CD14-positive monocyte (primary cell): ENCODE results near the gene MEGF8. TPM values are rescaled to one million over a fixed set of nuclear protein-coding genes. Genes with fewer than 3 reads are reported as not detected.

Experiments used
- DNase-seq, 3 donors: peaks; one replicate each; pipeline ENCODE4 v3.0.0-alpha.2; 2011 to 2022
- H2AFZ ChIP-seq: 2 replicates; pipeline ENCODE4 v1.6.0; 2012; ENCODE audit warnings: mild to moderate bottlenecking, low read depth, low read length, inconsistent platforms; ENCODE audit not compliant: insufficient read depth, poor library complexity, severe bottlenecking
- H3K27ac ChIP-seq, 2 donors: 1 replicate in 1 of 2; 2 replicates in 1 of 2; pipeline ENCODE4 v1.5.1; 2012 to 2013; ENCODE audit warnings: low read length in 2 of 2, control low read depth in 1 of 2, inconsistent platforms in 1 of 2, low read depth in 1 of 2, mild to moderate bottlenecking in 1 of 2
- H3K27me3 ChIP-seq, 2 donors: one replicate each; pipeline versions ENCODE4 v1.6.0 to v1.6.1; 2011 to 2013; ENCODE audit warnings: low read length in 2 of 2; ENCODE audit not compliant: control insufficient read depth in 2 of 2, insufficient read depth in 2 of 2
- H3K36me3 ChIP-seq, 2 donors: replicated peaks in 1 of 2; 1 replicate in 1 of 2; 2 replicates in 1 of 2; pipeline versions ENCODE4 v1.5.1 to v1.6.1; 2012 to 2013; ENCODE audit warnings: low read length in 2 of 2, control low read depth in 1 of 2, inconsistent platforms in 1 of 2, mild to moderate bottlenecking in 1 of 2; ENCODE audit not compliant: insufficient read depth in 2 of 2, control insufficient read depth in 1 of 2
- H3K4me1 ChIP-seq, 2 donors: 1 replicate in 1 of 2; 2 replicates in 1 of 2; pipeline versions ENCODE4 v1.5.1 to v1.6.1; 2012 to 2013; ENCODE audit warnings: low read length in 2 of 2, control low read depth in 1 of 2, inconsistent platforms in 1 of 2, mild to moderate bottlenecking in 1 of 2, moderate library complexity in 1 of 2; ENCODE audit not compliant: insufficient read depth in 2 of 2, control insufficient read depth in 1 of 2
- H3K4me2 ChIP-seq: replicated peaks from 2 replicates; pipeline ENCODE3; 2012; ENCODE audit warnings: low read length, moderate library complexity, mild to moderate bottlenecking; ENCODE audit not compliant: poor library complexity, severe bottlenecking; ENCODE audit errors: extremely low read depth
- H3K4me3 ChIP-seq, 3 experiments: fragments of 200-600 bp in 1 of 3; sonication (generic) in 1 of 3; replicated peaks in 1 of 3; 1 replicate in 2 of 3; 2 replicates in 1 of 3; pipeline ENCODE4 v1.5.1; 2011 to 2013; ENCODE audit warnings: low read length in 3 of 3, mild to moderate bottlenecking in 3 of 3, control low read depth in 2 of 3, low read depth in 2 of 3, inconsistent platforms in 1 of 3, moderate library complexity in 1 of 3
- H3K79me2 ChIP-seq: 2 replicates; pipeline ENCODE4 v1.6.0; 2012; ENCODE audit warnings: mild to moderate bottlenecking, control low read depth, inconsistent platforms, low read length, moderate library complexity; ENCODE audit not compliant: insufficient read depth
- H3K9ac ChIP-seq: 2 replicates; pipeline ENCODE4 v1.6.0; 2017; ENCODE audit warnings: low read length, mild to moderate bottlenecking; ENCODE audit not compliant: insufficient read depth, poor library complexity, severe bottlenecking
- H3K9me3 ChIP-seq, 2 donors: replicated peaks in 1 of 2; 1 replicate in 1 of 2; 2 replicates in 1 of 2; pipeline versions ENCODE4 v1.5.1 to v1.6.1; 2012 to 2013; ENCODE audit warnings: low read length in 2 of 2, control low read depth in 1 of 2; ENCODE audit not compliant: control insufficient read depth in 1 of 2, insufficient read depth in 1 of 2
- H4K20me1 ChIP-seq: 2 replicates; pipeline ENCODE4 v1.6.0; 2012; ENCODE audit warnings: mild to moderate bottlenecking, low read length, control low read depth, moderate library complexity; ENCODE audit not compliant: insufficient read depth
- H3K27ac Mint-ChIP-seq, 7 donors: one replicate each; pipeline ENCODE4 v1.8.0; 2020; ENCODE audit warnings: mild to moderate bottlenecking in 7 of 7, mixed read lengths in 7 of 7, moderate library complexity in 6 of 7, inconsistent platforms in 2 of 7
- H3K27me3 Mint-ChIP-seq, 3 donors: one replicate each; pipeline ENCODE4 v1.8.0; 2021 to 2022; ENCODE audit warnings: low read depth in 3 of 3, mild to moderate bottlenecking in 3 of 3, mixed read lengths in 3 of 3, moderate library complexity in 3 of 3, inconsistent platforms in 1 of 3
- H3K36me3 Mint-ChIP-seq, 2 donors: one replicate each; pipeline ENCODE4 v1.8.0; 2020; ENCODE audit warnings: mixed read lengths in 2 of 2, inconsistent platforms in 1 of 2, mild to moderate bottlenecking in 1 of 2
- H3K4me1 Mint-ChIP-seq: one replicate; pipeline ENCODE4 v1.8.0; 2020; ENCODE audit warnings: mild to moderate bottlenecking, mixed read lengths
- H3K4me3 Mint-ChIP-seq, 2 donors: one replicate each; pipeline ENCODE4 v1.8.0; 2020; ENCODE audit warnings: mild to moderate bottlenecking in 2 of 2, mixed read lengths in 2 of 2, moderate library complexity in 1 of 2
- H3K9me3 Mint-ChIP-seq, 7 donors: one replicate each; pipeline ENCODE4 v1.8.0; 2020 to 2022; ENCODE audit warnings: mixed read lengths in 7 of 7, mild to moderate bottlenecking in 6 of 7, moderate library complexity in 6 of 7, inconsistent platforms in 2 of 7
- CTCF ChIP-seq: fragments of 200-600 bp; IDR thresholded peaks from one replicate; pipeline ENCODE4 v1.8.0; 2022; ENCODE audit warnings: antibody characterized with exemption, mild to moderate bottlenecking
- WGBS: methylation state at CpG from one replicate; pipeline ENCODE4 v1.1.5; 2013; ENCODE audit warnings: missing lambda C conversion rate; ENCODE audit not compliant: insufficient coverage; 5-methylcytosine and 5-hydroxymethylcytosine counted together
- intact Hi-C, 2 donors: fragments of 100-400 bp; cut with micrococcal nuclease; formaldehyde crosslinking; loops; one replicate each; pipeline versions ENCODE4 v1.15.0 to v1.15.1; 2023
- polyA plus RNA-seq, 3 donors: library from polyadenylated mRNA; depleted of rRNA in 1 of 3; unstranded in 2 of 3; stranded (reverse) in 1 of 3; fragments of 300-500 nt in 2 of 3; fragments of >200 nt in 1 of 3; fragmentation: Illumina TruSeq in 2 of 3; gene quantifications; 1 replicate in 2 of 3; 2 replicates in 1 of 3; pipeline ENCODE4 v1.2.3, GENCODE V29; 2012 to 2021

MEGF8 gene
- polyA plus RNA-seq, 3 donors, result 0.15 to 2.7 (median 0.27) TPM

- peak overlapping the region in 2 of 3 experiments; percentile 17 to 65 for H3K4me3 ChIP-seq
- 18% methylated on average over 22 of the region's 28 CpGs for WGBS
- H3K36me3 Mint-ChIP-seq, result peaks cover 0 to 6% of the 10 kb centered on the region in 2 donors
- H3K27ac ChIP-seq, result no peak overlapping the region
- peaks cover 53 to 66% (median 59%) of the 10 kb centered on the region in 3 donors for H3K27me3 Mint-ChIP-seq
- peak overlapping the region in 3 of 7 donors; percentile 48 to 81 (median 70) for H3K27ac Mint-ChIP-seq
- peak overlapping the region; percentile 78 for H2AFZ ChIP-seq
- intact Hi-C loops, result no loop called here
- H3K4me2 ChIP-seq, result peak overlapping the region; percentile 73
- H3K9me3 Mint-ChIP-seq, result peaks cover 0 to 7% (median 4%) of the 10 kb centered on the region in 7 donors
- no peaks in the 10 kb centered on the region for H3K79me2 ChIP-seq
- peak overlapping the region; percentile 54 to 80 for H3K4me3 Mint-ChIP-seq
- peaks cover 25% of the 10 kb centered on the region for H3K4me1 Mint-ChIP-seq
- H3K36me3 ChIP-seq, result no peaks in the 10 kb centered on the region
- no peak for TF ChIP-seq CTCF
- no peak overlapping the region for H3K9ac ChIP-seq
- H3K9me3 ChIP-seq, result peaks cover 0 to 9% of the 10 kb centered on the region in 2 donors
- peak in 2 of 3 donors; percentile 50 for DNase-seq
- H3K4me1 ChIP-seq, result peaks cover 21 to 25% of the 10 kb centered on the region in 2 donors
- peaks cover 16 to 41% of the 10 kb centered on the region in 2 donors for H3K27me3 ChIP-seq
- no peaks in the 10 kb centered on the region for H4K20me1 ChIP-seq
Measured at GRCh38 chr19:42316223-42317211, 8.9 kb upstream of the MEGF8 start.

GRCh38 chr19:42317535-42317934, 7.9 kb upstream of the MEGF8 start:
- intact Hi-C loops, result no loop called here
- Histone ChIP-seq H3K9me3 (peaks cover 0 to 3% of the 10 kb centered on the region in 2 donors), H3K9ac (no peak overlapping the region), H3K4me1 (peaks cover 21 to 25% of the 10 kb centered on the region in 2 donors), H3K79me2 (no peaks in the 10 kb centered on the region), H2AFZ (no peak overlapping the region), H3K4me3 (no peak overlapping the region), H4K20me1 (no peaks in the 10 kb centered on the region), H3K4me2 (no peak overlapping the region), H3K36me3 (no peaks in the 10 kb centered on the region), H3K27ac (no peak overlapping the region), H3K27me3 (peaks cover 19 to 41% of the 10 kb centered on the region in 2 donors)
- no peak for TF ChIP-seq CTCF
- WGBS, result 91% methylated on average over 9 of the region's 13 CpGs
- DNase-seq, result no peak
- Mint-ChIP-seq H3K27me3 (peaks cover 53 to 66% (median 59%) of the 10 kb centered on the region in 3 donors), H3K9me3 (peaks cover 0 to 7% (median 4%) of the 10 kb centered on the region in 7 donors), H3K36me3 (peaks cover 0 to 6% of the 10 kb centered on the region in 2 donors), H3K4me1 (peaks cover 23% of the 10 kb centered on the region), H3K4me3 (no peak overlapping the region), H3K27ac (no peak overlapping the region)
